Measurements from ENCODE around the gene TIFAB.

The TIFAB gene

DNA sequence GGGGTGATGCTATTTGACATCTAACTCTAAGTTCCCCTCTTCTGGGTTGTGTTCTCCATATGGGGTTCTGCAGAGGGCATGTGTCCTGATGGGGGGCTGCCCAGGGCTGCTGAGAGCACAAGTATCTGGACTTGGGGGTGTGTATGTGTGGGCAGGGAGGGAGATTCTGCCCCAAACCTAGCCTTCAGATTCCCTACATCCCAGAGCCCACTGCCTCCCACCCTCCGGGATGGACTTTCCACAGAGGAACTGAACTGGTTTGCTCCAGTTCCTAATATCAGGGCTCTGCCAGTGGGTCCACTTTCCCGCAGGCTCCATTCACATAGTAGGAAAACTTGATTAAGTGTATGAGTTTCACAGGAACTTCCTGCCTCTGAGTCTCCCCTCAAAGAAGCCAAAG lies 16.4 kb upstream of the TIFAB start:
- Mint-ChIP-seq H3K4me3 (no peak overlapping the region), H3K9me3 (no peaks in the 10 kb centered on the region), H3K27ac (no peak overlapping the region), H3K4me1 (peaks cover 6% of the 10 kb centered on the region), H3K36me3 (no peaks in the 10 kb centered on the region), H3K27me3 (peaks cover 13% of the 10 kb centered on the region)

DNA sequence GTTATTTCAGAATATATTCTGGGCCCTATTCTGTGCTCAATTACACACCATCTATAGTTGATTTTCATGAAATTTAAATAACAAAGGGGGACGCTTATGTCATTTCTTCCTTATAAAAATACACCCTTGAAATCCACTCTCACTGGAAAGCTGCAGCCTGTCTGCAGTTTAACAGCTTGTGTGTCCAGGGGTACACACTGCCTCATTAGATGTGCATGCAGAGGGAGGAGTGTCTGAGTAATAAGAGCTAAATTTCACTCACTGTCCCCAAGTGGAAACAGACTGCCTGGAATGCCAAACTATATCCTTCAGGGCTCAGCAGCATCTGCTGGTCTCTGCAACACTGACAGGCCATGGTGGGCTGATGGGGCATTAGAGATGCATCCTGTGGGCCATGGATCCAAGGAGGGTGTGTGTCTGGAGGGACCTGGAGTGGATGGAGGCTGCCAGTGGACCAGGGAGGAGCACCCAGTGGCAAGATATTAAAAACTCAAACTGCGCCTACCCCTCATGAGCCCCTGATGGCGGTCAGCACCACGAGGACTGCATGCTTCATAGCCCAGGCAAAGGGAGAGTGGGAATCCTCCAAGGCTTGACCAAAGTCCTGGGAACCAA lies 15.8 kb upstream of the TIFAB start:
- H3K27me3 Mint-ChIP-seq = peaks cover 13% of the 10 kb centered on the region
- no peak overlapping the region for H3K27ac Mint-ChIP-seq
- H3K36me3 Mint-ChIP-seq = no peaks in the 10 kb centered on the region
- no peak overlapping the region for H3K4me3 Mint-ChIP-seq
- no peaks in the 10 kb centered on the region for H3K9me3 Mint-ChIP-seq
- peaks cover 6% of the 10 kb centered on the region for H3K4me1 Mint-ChIP-seq

DNA sequence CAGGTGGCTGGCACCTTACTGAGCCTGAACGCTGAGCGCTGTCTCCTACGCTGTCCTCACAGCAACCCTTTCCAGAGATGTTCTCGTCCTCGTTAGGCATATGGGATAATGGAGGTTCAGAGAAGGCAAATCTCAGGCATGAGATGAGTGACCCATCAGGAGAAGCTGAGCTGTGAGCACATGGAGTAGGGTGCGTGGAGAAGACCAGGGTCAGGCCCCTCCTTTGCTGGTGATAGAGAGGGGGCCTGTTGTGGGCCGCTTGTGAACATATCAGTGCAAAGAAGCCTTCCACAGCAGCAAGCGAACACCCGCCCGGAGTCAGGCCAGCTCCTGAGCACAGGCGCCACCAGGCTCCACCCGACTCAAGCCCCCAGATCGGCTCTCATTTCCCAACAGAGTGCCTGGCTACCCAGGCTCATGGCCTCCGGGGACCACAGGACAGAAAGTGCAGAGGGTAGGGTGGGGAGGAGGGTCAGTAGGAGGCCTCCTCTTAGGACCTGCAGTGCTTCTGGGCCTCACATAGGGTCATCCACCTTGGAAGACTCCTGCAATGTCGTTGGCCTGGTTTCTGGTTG lies 15.0 kb upstream of the TIFAB start:
- no peak overlapping the region for H3K4me3 Mint-ChIP-seq
- H3K27me3 Mint-ChIP-seq = peaks cover 13% of the 10 kb centered on the region
- H3K36me3 Mint-ChIP-seq = no peaks in the 10 kb centered on the region
- peaks cover 12% of the 10 kb centered on the region for H3K4me1 Mint-ChIP-seq
- no peak overlapping the region for H3K27ac Mint-ChIP-seq
- no peaks in the 10 kb centered on the region for H3K9me3 Mint-ChIP-seq

DNA sequence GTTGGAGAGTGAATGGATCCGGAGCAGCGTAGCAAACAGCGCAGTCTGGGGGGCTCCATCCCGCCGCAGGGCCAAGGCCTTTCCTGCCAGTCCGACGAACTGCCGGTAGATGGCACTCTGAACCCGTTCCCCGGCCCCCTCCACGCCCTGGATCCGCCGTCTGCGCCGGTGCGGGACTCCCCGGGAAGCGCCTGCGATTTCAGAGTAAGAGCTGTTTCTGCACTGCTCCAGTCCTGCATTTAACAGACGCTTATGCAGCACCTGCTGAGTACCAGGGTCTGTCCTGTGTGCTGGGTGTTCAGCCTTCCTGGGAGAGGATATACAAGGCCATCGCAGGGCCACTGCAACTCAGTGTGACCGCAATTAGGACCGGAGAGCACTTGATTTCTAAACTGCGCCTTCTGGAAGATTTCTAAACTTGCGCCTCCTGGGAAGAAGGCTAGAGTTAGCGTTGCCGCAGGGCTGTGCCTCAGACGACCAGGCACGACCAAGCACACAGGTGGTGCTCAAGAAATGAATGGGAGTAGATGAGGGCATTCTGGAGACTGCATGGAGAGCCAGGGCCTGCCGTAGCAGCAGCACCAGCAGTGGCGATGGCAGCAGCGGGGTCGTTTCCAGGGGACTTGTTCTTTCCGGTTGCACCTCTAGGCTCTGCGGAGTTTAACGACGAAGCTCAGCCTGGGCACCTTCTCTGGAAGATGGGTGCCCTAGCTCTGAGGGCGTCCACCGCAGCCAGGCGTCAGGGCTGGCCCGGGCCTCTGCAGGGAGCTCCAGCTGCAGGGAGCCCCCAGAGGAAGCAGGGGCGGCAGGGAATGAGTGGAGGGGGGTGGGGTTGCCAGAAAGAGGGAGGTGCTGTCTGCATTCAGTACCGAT lies 14.3 kb upstream of the TIFAB start:
- no peaks in the 10 kb centered on the region for H3K9me3 Mint-ChIP-seq
- no peaks in the 10 kb centered on the region for H3K36me3 Mint-ChIP-seq
- no peak overlapping the region for H3K27ac Mint-ChIP-seq
- H3K4me1 Mint-ChIP-seq = peaks cover 12% of the 10 kb centered on the region
- H3K27me3 Mint-ChIP-seq = peaks cover 10% of the 10 kb centered on the region
- H3K4me3 Mint-ChIP-seq = peak overlapping the region; percentile 76

- Mint-ChIP-seq H3K4me1 (peaks cover 12% of the 10 kb centered on the region), H3K27me3 (peaks cover 10% of the 10 kb centered on the region), H3K9me3 (no peaks in the 10 kb centered on the region), H3K27ac (no peak overlapping the region), H3K4me3 (no peak overlapping the region), H3K36me3 (no peaks in the 10 kb centered on the region)
Measured at GRCh38 chr5:135465391-135466122, 13.4 kb upstream of the TIFAB start.

GRCh38 chr5:135462304-135462703 lies 10.2 kb upstream of the TIFAB start:
- Mint-ChIP-seq H3K4me1 (peaks cover 12% of the 10 kb centered on the region), H3K4me3 (no peak overlapping the region), H3K27me3 (peaks cover 9% of the 10 kb centered on the region), H3K9me3 (no peaks in the 10 kb centered on the region), H3K27ac (no peak overlapping the region), H3K36me3 (no peaks in the 10 kb centered on the region)

GRCh38 chr5:135461481-135462151 lies 9.5 kb upstream of the TIFAB start:
- Mint-ChIP-seq H3K9me3 (no peaks in the 10 kb centered on the region), H3K4me1 (peaks cover 12% of the 10 kb centered on the region), H3K27ac (no peak overlapping the region), H3K27me3 (peaks cover 9% of the 10 kb centered on the region), H3K36me3 (no peaks in the 10 kb centered on the region), H3K4me3 (no peak overlapping the region)

- H3K4me1 Mint-ChIP-seq = peaks cover 6% of the 10 kb centered on the region
- no peak overlapping the region for H3K27ac Mint-ChIP-seq
- H3K4me3 Mint-ChIP-seq = no peak overlapping the region
- no peaks in the 10 kb centered on the region for H3K36me3 Mint-ChIP-seq
- no peaks in the 10 kb centered on the region for H3K9me3 Mint-ChIP-seq
- H3K27me3 Mint-ChIP-seq = peaks cover 5% of the 10 kb centered on the region
Measured at GRCh38 chr5:135460246-135461033, 8.3 kb upstream of the TIFAB start.

DNA sequence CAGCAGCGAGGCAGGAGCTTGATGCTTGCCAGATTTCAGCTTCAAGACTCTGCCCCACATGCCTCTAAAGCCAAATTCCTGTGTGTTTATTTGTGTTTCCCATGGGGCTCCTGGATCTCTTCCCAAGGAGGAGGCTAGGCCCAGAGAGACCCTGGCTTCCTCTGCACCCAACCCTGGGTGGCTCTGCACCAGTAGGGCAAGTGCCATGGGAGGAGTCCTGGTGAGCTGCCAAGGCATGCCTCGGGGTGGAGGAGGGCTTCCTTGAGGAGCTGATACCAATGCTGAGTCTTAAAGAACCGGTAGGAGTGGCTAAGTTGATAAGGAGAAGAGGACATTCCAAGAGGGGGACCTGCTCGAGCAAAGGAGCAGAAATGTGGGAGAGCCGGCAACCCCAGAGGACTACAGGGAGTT lies 6.8 kb upstream of the TIFAB start:
- Mint-ChIP-seq H3K27ac (no peak overlapping the region), H3K27me3 (no peaks in the 10 kb centered on the region), H3K4me3 (no peak overlapping the region), H3K4me1 (peaks cover 6% of the 10 kb centered on the region), H3K36me3 (no peaks in the 10 kb centered on the region), H3K9me3 (no peaks in the 10 kb centered on the region)

- H3K27ac Mint-ChIP-seq = no peak overlapping the region
- H3K27me3 Mint-ChIP-seq = no peaks in the 10 kb centered on the region
- H3K4me3 Mint-ChIP-seq = no peak overlapping the region
- H3K4me1 Mint-ChIP-seq = peaks cover 6% of the 10 kb centered on the region
- H3K36me3 Mint-ChIP-seq = no peaks in the 10 kb centered on the region
- H3K9me3 Mint-ChIP-seq = no peaks in the 10 kb centered on the region
Measured at GRCh38 chr5:135458356-135458755, 6.2 kb upstream of the TIFAB start.

GRCh38 chr5:135457424-135458071 lies 5.4 kb upstream of the TIFAB start:
- no peak overlapping the region for H3K4me3 Mint-ChIP-seq
- H3K4me1 Mint-ChIP-seq = peaks cover 4% of the 10 kb centered on the region
- H3K27me3 Mint-ChIP-seq = no peaks in the 10 kb centered on the region
- H3K9me3 Mint-ChIP-seq = no peaks in the 10 kb centered on the region
- no peaks in the 10 kb centered on the region for H3K36me3 Mint-ChIP-seq
- no peak overlapping the region for H3K27ac Mint-ChIP-seq

DNA sequence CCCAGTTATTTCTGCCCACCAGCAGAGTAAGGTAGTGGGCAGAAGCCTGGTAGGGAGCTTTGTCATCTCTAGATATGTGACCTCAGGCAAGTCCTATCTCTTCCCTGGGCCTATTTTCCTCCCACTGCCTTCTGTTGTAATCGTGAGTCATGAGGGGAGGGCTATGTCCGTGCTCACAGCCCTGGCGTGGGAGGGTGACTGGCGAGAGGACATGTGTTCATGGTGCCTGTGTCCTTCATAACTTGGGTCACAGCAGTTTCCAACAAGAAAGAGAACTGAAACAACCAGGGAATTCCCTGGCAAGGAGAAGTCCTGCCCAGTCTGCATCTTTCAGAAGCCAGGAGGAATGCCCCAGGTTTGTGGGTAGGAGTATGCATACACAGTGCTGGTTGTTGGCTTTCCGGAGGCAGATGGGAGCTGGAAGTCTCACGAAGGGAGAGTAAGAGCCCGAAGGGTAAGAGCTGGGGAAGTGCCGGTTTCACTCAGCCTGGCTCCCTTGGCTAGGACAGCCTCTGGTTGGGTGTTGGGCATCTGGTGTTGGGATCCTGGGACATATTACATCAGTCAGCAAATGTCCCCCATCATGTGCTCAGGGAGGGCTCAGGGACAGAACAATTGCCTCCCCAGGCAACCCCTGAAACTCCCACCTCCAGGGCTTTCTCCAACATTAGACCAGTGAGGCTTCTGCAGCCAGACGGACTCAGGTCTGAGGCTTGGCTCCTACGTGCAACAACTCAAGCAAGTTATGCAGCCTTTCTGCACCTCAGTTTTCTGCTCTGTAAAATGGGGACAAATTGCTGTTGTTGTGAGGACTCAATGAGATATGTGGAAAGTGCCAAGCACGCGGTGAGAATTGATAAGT lies 4.3 kb upstream of the TIFAB start:
- H3K4me3 Mint-ChIP-seq = no peak overlapping the region
- no peak overlapping the region for H3K27ac Mint-ChIP-seq
- H3K27me3 Mint-ChIP-seq = no peaks in the 10 kb centered on the region
- H3K36me3 Mint-ChIP-seq = no peaks in the 10 kb centered on the region
- no peaks in the 10 kb centered on the region for H3K9me3 Mint-ChIP-seq
- no peaks in the 10 kb centered on the region for H3K4me1 Mint-ChIP-seq

- no peak overlapping the region for H3K4me3 Mint-ChIP-seq
- no peaks in the 10 kb centered on the region for H3K27me3 Mint-ChIP-seq
- no peaks in the 10 kb centered on the region for H3K4me1 Mint-ChIP-seq
- H3K27ac Mint-ChIP-seq = no peak overlapping the region
- H3K9me3 Mint-ChIP-seq = no peaks in the 10 kb centered on the region
- no peaks in the 10 kb centered on the region for H3K36me3 Mint-ChIP-seq
Measured at GRCh38 chr5:135455876-135456237, 3.7 kb upstream of the TIFAB start.

DNA sequence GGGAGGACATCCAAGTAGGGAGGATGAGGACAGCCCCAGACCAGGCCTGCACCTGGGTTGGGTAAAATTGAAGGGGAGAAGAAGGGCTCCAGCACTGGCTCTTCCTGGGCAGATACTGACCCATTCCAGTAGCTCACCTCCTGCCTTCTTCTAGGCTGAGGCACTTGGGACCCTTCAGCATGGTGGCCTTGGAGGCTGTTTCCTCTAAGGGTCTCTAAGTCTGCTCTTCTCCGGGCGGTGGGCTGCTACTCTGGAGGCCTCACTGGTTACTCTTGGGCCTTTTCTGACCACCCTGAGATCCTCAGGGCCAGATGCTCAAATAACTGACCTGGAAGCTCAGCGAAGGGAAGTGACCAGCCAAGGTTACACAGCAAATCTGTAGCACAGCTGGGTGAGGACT lies 2.8 kb upstream of the TIFAB start:
- Mint-ChIP-seq H3K9me3 (no peaks in the 10 kb centered on the region), H3K4me1 (no peaks in the 10 kb centered on the region), H3K36me3 (no peaks in the 10 kb centered on the region), H3K27me3 (no peaks in the 10 kb centered on the region), H3K4me3 (no peak overlapping the region), H3K27ac (no peak overlapping the region)
